HK-2 (cell line): ENCODE measurements around the gene OR51G2.
A peak's percentile ranks its signal among the peaks of the same experiment; 100 is the strongest.
"Not testable (repeated sequence)": the region's sequence is repeated elsewhere in the genome, so short reads cannot be mapped to it uniquely, and the experiment has no call there.

Source experiments
- DNase-seq: peaks from one replicate; pipeline ENCODE4 v3.0.0-alpha.2; 2018; ENCODE audit not compliant: unreplicated experiment

OR51G2 gene, protein sequence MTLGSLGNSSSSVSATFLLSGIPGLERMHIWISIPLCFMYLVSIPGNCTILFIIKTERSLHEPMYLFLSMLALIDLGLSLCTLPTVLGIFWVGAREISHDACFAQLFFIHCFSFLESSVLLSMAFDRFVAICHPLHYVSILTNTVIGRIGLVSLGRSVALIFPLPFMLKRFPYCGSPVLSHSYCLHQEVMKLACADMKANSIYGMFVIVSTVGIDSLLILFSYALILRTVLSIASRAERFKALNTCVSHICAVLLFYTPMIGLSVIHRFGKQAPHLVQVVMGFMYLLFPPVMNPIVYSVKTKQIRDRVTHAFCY

DNA sequence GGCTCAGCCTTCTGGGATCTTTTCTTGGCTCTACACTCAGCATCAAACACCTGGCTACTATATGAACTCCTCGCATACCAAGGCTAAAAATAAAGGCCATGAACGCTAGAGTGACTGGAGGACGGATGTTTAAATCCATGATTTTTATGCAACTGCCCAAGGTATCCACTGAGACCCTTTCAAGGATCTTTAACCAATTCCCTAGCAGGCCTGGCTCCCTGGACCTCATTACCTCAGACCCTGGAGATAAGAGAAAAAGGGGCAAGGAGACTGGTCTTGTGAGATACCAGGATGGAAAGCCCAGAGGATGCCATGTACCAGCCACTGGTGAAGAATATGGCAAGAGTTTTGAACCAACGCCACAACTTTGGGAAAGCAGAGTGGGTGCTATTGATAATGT, at the start of gene OR51G2:
OR51G2 (minus strand) TSS at position 101 of the 400 bp plus-strand sequence. CDS start 3,687 bp downstream, outside the sequence.
- DNase-seq, result no peak

DNA sequence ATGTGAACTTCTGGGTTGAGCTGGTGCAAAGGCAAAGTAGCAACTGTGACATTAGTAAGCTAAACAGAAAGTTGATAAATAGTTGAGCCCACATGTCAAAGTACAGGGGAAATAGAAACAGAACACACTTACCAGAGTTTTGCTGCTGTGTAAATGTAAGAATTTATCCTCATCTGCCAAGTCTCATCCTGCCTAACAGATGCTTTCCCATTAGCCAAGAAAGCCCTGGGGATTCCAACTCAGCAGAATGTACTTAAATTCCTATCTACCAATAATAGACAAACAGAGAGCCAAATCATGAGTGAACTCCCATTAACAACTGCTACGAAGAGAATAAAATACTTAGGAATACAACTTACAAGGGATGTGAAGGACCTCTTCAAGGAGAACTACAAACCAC, 43.7 kb upstream of the OR51G2 start:
- no peak for DNase-seq

DNA sequence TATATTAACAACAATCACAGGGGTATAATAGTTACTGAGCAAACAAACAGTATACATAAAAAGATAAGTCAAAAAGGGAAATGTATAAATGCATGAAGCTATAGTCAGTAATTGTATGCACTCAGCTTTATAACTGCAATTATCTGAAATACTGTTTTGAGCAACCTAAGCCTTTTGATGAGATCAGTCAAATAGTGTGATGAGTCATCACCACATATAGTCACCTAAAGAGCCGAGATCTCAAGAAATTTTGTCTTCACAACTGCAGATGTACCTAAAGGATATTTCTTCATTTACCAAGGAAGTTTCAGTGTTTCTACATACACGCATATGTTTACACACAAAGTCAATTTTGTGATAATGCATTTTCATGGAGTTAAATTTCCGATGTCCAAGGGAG, 41.7 kb upstream of the OR51G2 start:
- DNase-seq, result no peak

DNA sequence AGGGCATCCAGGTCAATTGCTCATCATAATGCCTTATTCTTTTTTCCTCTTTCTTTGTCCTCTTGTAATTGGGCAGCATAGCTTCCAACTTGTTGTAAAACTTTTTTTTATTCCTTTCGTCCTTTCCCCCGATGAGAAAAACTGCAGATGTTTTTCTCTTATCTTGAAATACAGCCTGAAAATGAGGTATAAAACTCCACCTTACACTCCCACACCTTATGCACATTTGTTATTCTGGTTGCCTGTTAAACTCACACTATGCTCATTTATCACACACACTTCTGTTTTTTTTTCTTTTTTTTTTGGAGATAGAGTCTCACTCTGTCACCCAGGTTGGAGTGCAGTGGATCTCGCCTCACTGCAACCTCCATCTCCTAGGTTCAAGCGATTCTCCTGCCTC, 38.2 kb upstream of the OR51G2 start:
- DNase-seq, result no peak

DNA sequence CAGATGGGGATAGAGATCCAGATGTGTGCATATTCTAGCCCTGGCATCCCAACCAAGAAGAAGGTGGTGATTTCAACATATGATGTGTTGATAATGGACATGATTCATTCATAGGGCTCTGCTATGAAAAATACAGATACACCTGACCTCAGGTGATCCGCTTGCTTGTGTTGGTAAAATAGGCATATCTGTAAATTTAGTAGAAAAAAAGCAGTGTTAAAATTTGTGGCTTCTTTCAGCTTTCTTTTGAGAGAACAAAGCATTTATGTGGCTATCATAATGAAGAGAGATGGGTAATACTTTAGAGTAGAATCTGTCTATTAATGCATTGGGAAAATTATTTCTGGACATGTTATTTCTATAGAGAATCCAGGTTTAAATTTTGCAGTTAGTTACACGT, 36.5 kb upstream of the OR51G2 start, which contains the start of gene OR51A2:
OR51A2 (minus strand) TSS at position 101 of the 400 bp plus-strand sequence; CDS start at position 101, 0 bp downstream.
- DNase-seq, result not testable (repeated sequence)

DNA sequence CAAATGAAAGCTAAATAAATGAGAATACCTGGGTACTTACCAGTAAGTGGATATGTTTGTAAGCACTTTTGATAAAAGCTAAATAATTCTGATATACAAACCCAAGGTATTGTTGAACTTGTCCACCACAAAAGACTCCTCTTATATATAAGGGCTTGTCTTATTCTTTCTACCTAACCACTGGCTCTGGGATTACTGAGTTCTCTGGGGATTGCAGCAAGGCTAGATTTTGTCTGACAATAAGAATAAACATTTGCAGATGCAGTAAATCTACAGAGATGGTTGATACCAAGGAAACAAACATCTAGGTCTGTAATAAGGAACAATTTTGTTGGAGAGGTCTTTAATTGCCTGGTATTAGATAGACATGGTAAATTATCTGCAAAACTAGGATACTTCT, 28.4 kb upstream of the OR51G2 start, which contains the start of gene OR51A4:
OR51A4 (minus strand) TSS at position 101 of the 400 bp plus-strand sequence. CDS start 505 bp downstream, outside the sequence.
- no peak for DNase-seq

DNA sequence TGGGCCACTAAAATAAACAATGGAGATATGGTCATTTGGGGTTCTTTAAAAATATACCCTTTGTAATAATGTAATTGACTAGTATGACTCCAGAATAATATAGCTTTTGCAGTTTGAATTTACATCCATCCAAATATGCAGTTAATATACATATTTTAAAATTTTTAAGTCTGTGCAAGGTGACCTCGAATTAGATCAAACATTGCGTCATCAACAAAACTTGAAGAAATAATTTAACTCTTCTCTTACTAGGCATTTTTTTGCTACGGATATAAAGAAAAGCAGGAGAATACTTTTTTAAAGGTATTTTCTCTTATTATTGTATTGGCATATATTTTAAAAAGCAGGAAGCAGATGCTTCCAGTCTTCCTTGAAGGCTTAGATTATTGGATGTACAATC, 17.6 kb upstream of the OR51G2 start:
- DNase-seq, result no peak

DNA sequence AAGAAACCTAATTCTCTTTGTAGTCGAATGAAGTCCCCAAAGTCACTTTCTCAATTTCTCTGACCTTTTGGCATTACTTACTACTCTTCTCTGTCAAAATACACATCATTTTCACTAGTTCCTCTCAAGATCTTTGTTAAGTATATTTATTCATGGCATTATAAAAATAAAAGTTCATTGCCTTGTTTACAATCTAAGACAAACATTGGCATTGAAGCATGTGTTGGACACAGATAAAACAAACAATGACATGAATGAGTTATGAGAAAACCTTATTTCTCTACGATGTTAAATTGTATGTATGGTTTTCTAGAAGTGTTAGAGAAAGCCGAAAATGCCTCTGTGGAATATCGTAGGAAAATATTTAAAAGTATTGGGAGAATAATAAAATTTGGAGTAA, 13.6 kb upstream of the OR51G2 start:
- no peak for DNase-seq

DNA sequence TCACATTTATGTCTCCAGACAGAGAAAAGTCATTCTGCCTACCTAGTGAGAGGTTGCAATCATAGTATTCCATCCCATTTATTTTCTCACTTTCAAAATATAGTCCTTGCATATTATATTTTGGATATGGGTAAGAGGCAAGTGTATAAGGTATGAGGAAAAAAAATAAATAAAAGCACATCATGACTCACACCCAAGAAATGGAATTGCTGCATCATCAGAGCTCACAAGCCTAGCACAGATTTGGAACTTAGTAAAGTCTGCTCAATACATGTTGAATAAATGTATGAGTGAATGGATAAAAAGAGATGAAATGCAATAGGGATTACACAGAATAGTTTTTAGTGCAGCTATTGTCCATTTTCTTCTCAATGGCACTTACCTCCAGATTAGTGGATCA, 7.5 kb upstream of the OR51G2 start:
- DNase-seq, result no peak

DNA sequence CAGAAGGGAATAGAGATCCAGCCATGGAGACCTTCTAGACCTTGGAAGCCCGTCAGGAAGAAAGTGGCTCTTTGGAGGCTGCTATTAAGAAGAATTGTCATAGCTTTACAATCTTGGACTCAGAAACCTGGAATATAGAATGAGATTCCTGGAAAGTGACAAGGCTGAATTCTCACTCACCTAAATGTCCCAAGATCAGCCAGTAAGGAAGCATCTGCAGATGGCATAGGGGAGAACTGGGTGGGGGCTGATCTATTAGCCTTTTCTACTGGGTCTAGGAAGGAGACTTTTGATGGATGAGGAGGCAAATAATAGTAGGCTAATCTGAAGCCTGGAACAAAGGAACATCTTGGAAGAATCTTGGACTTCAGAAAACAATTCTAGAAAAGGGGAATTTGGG, 5.1 kb upstream of the OR51G2 start, which contains the start of gene OR51G1:
OR51G1 (minus strand) TSS at position 101 of the 400 bp plus-strand sequence; CDS start at position 101, 0 bp downstream.
- no peak for DNase-seq

DNA sequence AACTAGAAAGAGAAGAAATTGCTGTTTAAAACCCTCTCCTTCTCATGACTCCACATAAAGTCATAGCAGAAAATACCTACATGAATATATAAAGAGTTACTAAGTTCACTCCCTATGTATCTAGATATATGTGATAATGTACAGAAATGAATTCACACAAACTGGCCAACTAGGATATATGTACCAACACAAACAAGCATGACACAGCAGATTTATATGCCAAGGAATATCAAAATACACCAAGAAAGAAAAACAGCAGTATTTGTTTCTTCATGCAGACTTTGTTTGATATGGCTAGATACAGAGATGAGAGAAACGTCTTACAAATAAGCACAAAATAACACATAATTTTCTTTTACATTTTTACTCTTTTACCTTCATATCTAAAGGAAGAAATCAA, 3.2 kb upstream of the OR51G2 start:
- no peak for DNase-seq

DNA sequence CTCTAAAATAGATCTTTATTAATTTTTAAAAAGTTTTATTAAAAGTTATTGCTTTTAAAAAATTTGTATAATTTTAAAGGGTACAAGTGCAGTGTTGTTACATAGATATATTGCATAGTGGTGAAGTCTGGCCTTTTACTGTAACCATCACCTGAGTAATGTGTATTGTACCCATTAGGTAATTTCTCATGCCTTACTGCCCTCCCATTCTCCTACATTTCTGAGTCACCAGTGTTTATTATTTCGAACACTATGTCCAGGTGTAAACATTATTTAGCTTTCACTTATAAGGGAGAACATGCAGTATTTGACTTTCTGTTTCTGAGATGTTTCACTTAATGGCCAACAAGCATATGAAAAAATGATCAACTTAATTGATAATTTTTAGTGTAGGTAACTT, 2.6 kb upstream of the OR51G2 start:
- DNase-seq, result no peak

DNA sequence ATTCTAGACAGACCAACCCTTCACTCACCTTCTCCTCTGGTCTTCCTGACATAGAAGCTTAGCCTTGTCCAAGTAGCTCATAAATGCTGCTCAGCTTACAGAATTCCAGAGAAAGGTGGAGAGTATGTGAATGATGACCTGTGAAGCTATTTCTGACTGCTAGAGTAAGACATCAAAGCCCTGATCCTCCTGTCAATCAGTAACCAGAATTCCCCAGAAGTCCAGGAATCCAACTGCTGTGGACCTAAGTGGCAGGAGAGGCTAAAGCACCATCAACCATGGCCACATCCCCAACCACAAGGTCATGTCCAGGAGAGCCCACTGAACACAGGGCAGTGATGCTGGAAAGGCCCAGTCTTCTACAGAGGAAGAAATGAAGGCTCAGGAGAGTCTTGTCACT, 2.6 kb downstream of the OR51G2 start:
- DNase-seq, result peak; percentile 0

DNA sequence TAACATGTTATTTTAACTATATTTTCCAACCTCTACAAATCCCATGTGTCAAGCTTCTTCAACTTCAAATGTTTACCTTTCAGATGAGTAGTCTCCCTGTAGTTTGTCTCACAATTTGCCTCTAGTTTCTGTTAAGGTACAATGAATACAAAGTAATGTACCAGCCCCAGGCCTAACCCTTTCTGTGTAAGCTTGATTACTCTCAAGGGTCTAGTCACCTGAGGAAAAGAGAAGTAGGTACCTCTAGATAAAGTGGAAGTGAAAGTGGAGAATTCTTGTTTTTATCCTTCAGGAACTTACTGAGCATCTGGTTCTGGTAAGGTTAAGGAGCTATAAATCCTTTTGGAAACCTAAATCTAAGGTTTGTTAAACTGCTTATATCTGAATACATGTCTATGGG, 15.7 kb downstream of the OR51G2 start, which contains the start of gene OR51A7:
OR51A7 (plus strand) TSS at position 300 of the 400 bp plus-strand sequence. CDS start 3,587 bp downstream, outside the sequence.
- DNase-seq, result no peak

DNA sequence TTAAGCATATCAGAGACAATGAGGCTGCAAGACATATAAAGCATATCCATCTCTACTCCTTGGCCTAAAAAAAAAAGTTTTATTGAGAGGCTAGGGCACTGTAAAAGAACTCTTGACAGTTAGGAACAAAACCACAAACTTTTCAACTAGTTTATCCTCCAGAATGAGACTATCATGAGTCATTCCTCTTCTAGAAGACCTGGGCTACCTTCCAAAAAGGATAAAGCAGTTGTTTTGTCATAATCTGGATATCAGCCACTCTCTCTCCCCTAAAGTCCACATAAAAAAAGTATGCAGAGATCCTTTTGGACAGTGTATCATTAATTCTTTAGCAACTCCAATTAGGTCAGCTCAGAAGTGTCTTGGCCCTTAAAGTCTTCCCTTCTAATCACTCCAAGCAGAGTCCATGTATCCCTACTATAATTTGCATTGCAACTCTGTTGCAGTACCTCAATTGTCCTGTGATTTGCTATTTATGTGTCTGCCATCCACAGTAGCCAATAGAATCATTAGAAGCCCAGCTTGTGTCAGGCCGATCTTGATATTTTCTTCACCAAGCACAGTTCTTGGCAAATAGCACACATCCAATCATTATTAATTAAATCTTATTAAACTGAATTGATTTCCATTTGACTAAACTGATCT, 27.0 kb downstream of the OR51G2 start:
- no peak for DNase-seq

DNA sequence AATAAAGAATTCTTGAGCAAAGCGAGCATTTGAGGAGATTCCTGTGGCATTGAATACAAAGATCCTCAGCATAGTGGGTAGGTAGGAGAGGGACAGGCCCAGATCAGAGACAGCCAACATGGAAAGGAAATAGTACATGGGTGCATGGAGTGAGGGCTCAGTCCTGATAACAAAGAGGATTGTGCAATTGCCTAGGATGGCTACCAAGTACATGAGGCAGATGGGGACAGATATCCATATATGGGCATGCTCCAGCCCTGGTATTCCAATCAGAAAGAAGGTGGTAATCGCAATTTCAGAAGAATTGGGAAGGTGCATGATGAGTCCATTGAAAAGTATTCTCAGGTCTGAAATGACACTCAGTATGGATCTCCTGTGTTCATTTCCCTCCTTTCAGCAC, 28.9 kb downstream of the OR51G2 start:
- no peak for DNase-seq

DNA sequence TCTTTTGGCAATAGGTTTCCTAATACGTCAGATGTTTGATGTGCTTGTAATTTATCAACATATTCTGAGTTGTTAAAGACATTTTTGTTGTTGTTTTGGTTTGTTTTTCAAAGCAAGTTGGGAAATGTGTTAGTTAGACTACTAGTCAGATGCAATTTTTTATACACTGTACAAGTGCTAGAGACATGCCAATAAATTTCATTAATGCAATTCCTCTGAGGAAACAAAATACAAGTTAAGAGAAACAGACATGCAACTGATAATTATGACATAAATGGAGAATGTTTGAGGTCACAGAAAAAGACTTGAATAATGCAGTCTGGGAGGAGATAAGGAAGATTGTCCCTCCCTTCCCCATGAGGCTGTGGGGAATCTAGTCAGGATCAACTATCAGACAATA, 31.6 kb downstream of the OR51G2 start:
- no peak for DNase-seq

DNA sequence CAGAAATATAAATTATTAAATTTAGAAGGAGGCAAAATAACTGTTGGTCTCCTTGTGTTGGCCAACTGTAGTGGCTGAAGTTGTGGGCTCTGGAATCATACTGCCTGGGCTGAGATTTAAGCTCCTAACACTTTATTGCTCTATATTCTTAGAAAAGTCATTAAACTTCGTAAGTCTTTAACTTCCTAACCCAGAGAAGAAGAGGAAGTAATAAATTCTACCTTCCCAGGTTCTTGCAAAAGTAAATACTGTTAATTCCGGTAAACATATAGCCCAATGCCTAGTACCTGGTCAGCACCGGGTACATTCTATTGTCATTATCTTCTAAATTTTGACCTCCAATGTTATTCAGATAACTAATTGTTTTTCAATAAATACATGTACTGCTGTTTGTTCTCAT, 33.0 kb downstream of the OR51G2 start:
- DNase-seq, result no peak

DNA sequence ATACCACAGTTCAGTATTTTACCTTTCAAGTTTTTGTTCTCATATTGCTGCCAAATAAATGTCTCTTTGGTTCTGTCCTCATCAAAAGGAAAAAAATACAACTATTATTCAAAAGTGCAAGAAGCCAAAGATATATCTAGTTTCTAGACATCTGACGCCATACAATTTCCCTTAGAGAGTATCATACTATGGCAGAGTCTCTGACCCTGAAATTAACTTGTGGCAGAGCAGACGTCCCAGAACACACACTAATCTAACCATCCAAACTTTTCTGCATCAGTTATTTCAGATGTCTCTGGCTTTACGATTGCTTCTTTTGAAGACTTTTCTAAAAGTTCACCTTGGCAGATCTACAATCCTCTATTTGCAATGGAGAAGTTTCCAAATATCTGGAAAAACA, 34.8 kb downstream of the OR51G2 start:
- DNase-seq, result no peak

DNA sequence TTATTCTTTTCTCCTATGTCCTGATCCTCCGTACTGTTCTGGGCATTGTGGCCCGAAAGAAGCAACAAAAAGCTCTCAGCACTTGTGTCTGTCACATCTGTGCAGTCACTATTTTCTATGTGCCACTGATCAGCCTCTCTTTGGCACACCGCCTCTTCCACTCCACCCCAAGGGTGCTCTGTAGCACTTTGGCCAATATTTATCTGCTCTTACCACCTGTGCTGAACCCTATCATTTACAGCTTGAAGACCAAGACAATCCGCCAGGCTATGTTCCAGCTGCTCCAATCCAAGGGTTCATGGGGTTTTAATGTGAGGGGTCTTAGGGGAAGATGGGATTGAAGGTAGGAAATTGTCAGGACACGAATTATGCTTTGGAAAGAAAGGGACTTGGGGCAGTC, 36.6 kb downstream of the OR51G2 start:
- DNase-seq, result no peak

DNA sequence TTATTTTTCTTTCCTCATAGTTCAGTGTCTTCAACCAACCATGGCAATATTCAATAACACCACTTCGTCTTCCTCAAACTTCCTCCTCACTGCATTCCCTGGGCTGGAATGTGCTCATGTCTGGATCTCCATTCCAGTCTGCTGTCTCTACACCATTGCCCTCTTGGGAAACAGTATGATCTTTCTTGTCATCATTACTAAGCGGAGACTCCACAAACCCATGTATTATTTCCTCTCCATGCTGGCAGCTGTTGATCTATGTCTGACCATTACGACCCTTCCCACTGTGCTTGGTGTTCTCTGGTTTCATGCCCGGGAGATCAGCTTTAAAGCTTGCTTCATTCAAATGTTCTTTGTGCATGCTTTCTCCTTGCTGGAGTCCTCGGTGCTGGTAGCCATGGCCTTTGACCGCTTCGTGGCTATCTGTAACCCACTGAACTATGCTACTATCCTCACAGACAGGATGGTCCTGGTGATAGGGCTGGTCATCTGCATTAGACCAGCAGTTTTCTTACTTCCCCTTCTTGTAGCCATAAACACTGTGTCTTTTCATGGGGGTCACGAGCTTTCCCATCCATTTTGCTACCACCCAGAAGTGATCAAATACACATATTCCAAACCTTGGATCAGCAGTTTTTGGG, 37.2 kb downstream of the OR51G2 start, which contains the start of gene OR51T1:
OR51T1 (plus strand) TSS at position 41 of the 641 bp plus-strand sequence; CDS start at position 41, 0 bp downstream.
- DNase-seq, result no peak

DNA sequence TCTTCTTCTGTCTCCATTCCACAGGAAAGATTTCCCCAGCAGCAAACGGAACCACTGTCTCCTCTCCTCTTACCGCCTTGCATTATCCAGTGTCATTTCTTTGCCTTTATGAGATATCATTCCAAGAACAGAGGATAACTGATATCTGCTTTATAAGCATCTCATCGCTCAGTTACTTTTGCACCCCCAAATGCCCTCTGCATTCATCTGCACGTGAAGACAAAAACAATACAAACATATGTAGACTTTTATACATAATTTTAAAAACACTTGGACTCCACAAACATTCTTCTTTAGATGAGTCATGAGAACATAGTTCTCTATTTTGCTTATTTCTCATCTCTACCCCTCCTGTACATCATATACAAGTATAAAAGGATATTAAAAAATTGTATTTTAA, 38.0 kb downstream of the OR51G2 start:
- no peak for DNase-seq
